ENCODE data around the gene ZNF445. TPM values are rescaled to one million over a fixed set of nuclear protein-coding genes. Genes with fewer than 3 reads are reported as not detected.
"Not testable (repeated sequence)": the region's sequence is repeated elsewhere in the genome, so short reads cannot be mapped to it uniquely, and the experiment has no call there.

ZNF445 gene
- total RNA-seq, 2 experiments from 2014 or later, result 17.9 to 24.0 TPM

DNA sequence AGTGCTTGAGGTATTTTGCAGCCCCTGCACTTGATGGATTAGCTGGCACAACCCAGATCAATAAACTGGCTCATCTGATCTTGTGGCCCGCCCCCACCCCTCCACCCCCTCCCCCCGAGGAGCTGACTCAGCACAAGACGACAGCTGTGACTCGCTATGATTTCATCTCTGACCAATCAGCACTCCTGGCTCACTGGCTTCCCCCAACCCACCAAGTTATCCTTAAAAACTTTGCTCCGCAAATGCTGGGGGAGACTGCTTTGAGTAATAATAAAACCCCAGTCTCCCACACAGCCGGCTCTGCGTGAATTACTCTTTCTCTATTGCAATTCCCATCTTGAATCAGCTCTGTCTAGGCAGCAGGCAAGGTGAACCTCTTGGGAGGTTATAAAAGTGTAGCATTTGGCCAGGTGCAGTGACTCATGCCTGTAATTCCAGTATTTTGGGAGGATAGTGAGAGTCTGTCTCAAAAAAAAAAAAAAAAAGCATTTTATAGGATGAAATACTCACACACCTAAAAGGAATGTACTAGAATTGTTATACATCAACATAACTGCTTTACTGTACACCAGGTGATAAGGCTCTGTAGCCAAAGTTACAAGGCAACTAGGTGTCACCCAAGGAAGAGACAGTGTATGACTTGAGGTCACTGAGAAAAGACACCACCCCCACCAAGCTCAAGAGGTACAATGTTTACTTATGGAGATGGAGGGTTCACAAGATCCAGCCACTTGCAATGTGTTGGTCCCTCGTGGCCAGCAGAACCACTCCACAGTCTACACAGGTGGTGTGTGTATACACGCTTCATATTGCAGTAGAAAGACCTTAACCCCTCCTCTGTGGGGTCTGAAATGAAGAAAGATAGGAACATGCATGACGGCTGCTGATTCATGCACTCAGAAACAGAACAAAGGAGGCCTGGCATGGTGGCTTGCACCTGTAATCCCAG, 8.6 kb downstream of the ZNF445 start:
- no peak for DNase-seq
- no peak overlapping the region for H3K4me3 Mint-ChIP-seq

GRCh38 chr3:44468099-44468537, 9.4 kb downstream of the ZNF445 start:
- H3K27me3 Mint-ChIP-seq; CTCF ChIA-PET; ATAC-seq; DNase-seq; H3K4me1 Mint-ChIP-seq; H3K9me3 Mint-ChIP-seq (ENCODE audit: low read depth); H3K4me3 Mint-ChIP-seq; H3K27ac Mint-ChIP-seq: not testable (repeated sequence)
- H3K36me3 Mint-ChIP-seq, result peaks cover 58% of the 10 kb centered on the region

More for the DNA sequence above, 8.6 kb downstream of the ZNF445 start:
- CTCF ChIA-PET, result no interaction called here
- Mint-ChIP-seq H3K36me3 (peaks cover 51% of the 10 kb centered on the region), H3K27me3 (no peaks in the 10 kb centered on the region), H3K4me1 (peaks cover 11% of the 10 kb centered on the region), H3K27ac (no peak overlapping the region), H3K9me3 (ENCODE audit: low read depth) (no peaks in the 10 kb centered on the region)
- no peak for ATAC-seq

DNA sequence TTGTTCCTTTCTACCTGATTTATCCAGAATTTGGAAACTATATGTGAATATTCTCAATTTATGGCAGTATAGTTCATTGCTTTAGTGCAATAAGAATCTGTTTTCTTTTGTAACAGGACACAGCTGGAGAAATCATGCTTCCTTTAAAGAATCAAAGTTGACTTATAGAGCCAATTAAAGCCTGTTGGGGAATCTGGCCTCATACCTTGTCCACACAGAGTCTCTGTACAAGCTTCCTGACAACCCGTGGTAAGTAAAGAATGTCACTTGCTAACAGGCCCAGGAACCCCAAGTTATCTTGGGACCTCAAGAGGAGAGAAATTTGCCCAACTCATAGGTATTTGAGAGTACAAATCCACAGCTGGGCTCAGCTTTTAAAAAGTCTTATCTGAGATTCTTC, 10.2 kb downstream of the ZNF445 start:
- H3K27me3 Mint-ChIP-seq, result no peaks in the 10 kb centered on the region
- H3K4me3 Mint-ChIP-seq, result no peak overlapping the region
- H3K27ac Mint-ChIP-seq, result no peak overlapping the region
- peaks cover 61% of the 10 kb centered on the region for H3K36me3 Mint-ChIP-seq
- H3K4me1 Mint-ChIP-seq, result peaks cover 6% of the 10 kb centered on the region
- DNase-seq, result no peak
- H3K9me3 Mint-ChIP-seq (ENCODE audit: low read depth), result no peaks in the 10 kb centered on the region
- CTCF ChIA-PET, result interaction anchor here (0.7 kb wide), 1 partner anchor 10 kb away, joined by 3 read pairs; the partner anchor contains the start of gene ZNF445
- no peak for ATAC-seq

DNA sequence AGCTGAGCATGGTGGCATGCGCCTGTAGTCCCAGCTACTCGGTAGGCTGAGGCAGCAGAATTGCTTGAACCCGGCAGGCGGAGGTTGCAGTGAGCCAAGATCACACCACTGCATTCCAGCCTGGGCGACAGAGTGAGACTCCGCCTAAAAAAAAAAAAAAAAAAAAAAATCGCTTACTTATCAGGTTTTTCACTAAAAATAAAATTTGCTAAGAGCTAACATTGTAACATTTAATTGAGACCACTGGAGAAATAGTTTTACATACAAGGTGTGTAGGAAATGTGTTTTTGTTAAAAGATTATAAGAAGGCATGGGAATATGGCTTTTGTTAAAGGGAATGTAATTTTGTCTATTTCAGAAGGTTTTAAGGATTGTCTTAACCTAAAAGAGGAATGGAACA, 12.6 kb downstream of the ZNF445 start:
- DNase-seq, H3K4me3 Mint-ChIP-seq, ATAC-seq, H3K4me1 Mint-ChIP-seq, H3K27me3 Mint-ChIP-seq, H3K27ac Mint-ChIP-seq: not testable (repeated sequence)
- peaks cover 17% of the 10 kb centered on the region for H3K9me3 Mint-ChIP-seq (ENCODE audit: low read depth)
- peaks cover 68% of the 10 kb centered on the region for H3K36me3 Mint-ChIP-seq
- CTCF ChIA-PET, result interaction anchor here (0.7 kb wide), 2 partner anchors 32 to 156 kb away, joined by 3 to 4 read pairs; no protein-coding TSS in a partner anchor

- Mint-ChIP-seq H3K27ac (no peak overlapping the region), H3K4me3 (no peak overlapping the region), H3K9me3 (ENCODE audit: low read depth) (peaks cover 19% of the 10 kb centered on the region), H3K36me3 (peaks cover 68% of the 10 kb centered on the region), H3K4me1 (no peaks in the 10 kb centered on the region), H3K27me3 (no peaks in the 10 kb centered on the region)
- CTCF ChIA-PET, result interaction anchor here (0.7 kb wide), 1 partner anchor 156 kb away, joined by 4 read pairs; no protein-coding TSS in a partner anchor
- ATAC-seq (no peak), DNase-seq (no peak)
Measured at GRCh38 chr3:44464509-44464908, 13.0 kb downstream of the ZNF445 start.

GRCh38 chr3:44460050-44460449, 17.4 kb downstream of the ZNF445 start:
- DNase-seq, H3K27ac Mint-ChIP-seq, ATAC-seq, H3K4me3 Mint-ChIP-seq, H3K27me3 Mint-ChIP-seq, H3K4me1 Mint-ChIP-seq: not testable (repeated sequence)
- peaks cover 79% of the 10 kb centered on the region for H3K36me3 Mint-ChIP-seq
- CTCF ChIA-PET, result interaction anchor here (1.1 kb wide), 1 partner anchor 20 kb away, joined by 3 read pairs; no protein-coding TSS in a partner anchor
- H3K9me3 Mint-ChIP-seq (ENCODE audit: low read depth), result peaks cover 20% of the 10 kb centered on the region

DNA sequence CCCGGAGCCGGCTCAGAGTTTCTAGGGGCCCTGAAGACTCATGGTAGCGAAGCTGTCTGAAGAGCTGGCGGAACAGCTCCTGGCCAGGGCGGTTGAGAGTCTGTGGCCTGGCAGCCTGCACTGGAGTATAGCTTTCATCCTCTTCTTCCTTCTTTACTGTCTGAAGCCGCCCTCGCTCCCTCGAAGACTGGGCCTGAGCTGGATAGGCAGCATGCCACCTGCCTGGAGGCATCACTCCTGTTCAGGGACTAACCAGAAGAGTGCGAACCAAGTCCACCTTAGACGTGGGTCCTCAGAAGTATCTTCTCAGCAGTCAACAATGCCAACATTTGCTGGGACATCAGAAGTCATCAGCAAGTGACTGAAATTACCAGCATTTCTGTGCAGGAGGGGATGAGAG, 22.2 kb downstream of the ZNF445 start:
- Mint-ChIP-seq H3K36me3 (peaks cover 72% of the 10 kb centered on the region), H3K27ac (no peak overlapping the region), H3K4me3 (no peak overlapping the region), H3K4me1 (no peaks in the 10 kb centered on the region), H3K27me3 (no peaks in the 10 kb centered on the region), H3K9me3 (ENCODE audit: low read depth) (peaks cover 7% of the 10 kb centered on the region)
- ATAC-seq (no peak), DNase-seq (no peak)
- CTCF ChIA-PET, result no interaction called here

- no peak for DNase-seq
- CTCF ChIA-PET, result no interaction called here
- H3K9me3 Mint-ChIP-seq (ENCODE audit: low read depth), result peaks cover 2% of the 10 kb centered on the region
- no peak for ATAC-seq
- no peaks in the 10 kb centered on the region for H3K27me3 Mint-ChIP-seq
- no peak overlapping the region for H3K4me3 Mint-ChIP-seq
- no peaks in the 10 kb centered on the region for H3K4me1 Mint-ChIP-seq
- H3K36me3 Mint-ChIP-seq, result peaks cover 72% of the 10 kb centered on the region
- H3K27ac Mint-ChIP-seq, result no peak overlapping the region
Measured at GRCh38 chr3:44454258-44454657, 23.2 kb downstream of the ZNF445 start.

DNA sequence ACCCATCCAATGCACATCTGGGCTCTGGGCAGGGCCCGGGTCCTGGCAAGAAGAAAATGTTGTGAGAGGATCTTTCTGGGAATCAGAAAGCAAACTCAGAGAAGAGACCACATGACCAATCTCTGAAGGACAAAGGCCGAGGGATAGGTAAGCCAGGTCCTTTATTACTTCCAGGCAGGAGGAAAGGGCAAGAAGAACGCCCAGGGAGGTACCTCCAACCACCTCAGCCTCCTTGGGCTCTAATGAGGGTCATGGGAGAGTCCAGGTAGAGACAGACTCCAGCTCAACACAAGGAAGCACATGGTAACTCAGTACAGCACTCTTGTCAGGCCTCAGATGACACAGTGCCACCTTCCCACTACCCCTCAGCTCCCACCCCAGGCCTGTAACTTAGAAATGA, 26.0 kb downstream of the ZNF445 start:
- no peak for DNase-seq
- H3K4me3 Mint-ChIP-seq, result no peak overlapping the region
- CTCF ChIA-PET, result no interaction called here
- H3K36me3 Mint-ChIP-seq, result peaks cover 82% of the 10 kb centered on the region
- no peak for ATAC-seq
- peaks cover 16% of the 10 kb centered on the region for H3K9me3 Mint-ChIP-seq (ENCODE audit: low read depth)
- H3K27me3 Mint-ChIP-seq, result no peaks in the 10 kb centered on the region
- no peaks in the 10 kb centered on the region for H3K4me1 Mint-ChIP-seq
- no peak overlapping the region for H3K27ac Mint-ChIP-seq

GRCh38 chr3:44446929-44447328, 30.5 kb downstream of the ZNF445 start:
- peaks cover 80% of the 10 kb centered on the region for H3K36me3 Mint-ChIP-seq
- no peak overlapping the region for H3K4me3 Mint-ChIP-seq
- ATAC-seq (no peak), DNase-seq (no peak)
- H3K9me3 Mint-ChIP-seq (ENCODE audit: low read depth), result peaks cover 18% of the 10 kb centered on the region
- no peaks in the 10 kb centered on the region for H3K27me3 Mint-ChIP-seq
- H3K27ac Mint-ChIP-seq, result no peak overlapping the region
- peaks cover 10% of the 10 kb centered on the region for H3K4me1 Mint-ChIP-seq
- CTCF ChIA-PET, result no interaction called here

GRCh38 chr3:44445786-44446185, 31.7 kb downstream of the ZNF445 start:
- no peak overlapping the region for H3K4me3 Mint-ChIP-seq
- ATAC-seq (no peak), DNase-seq (no peak)
- peaks cover 18% of the 10 kb centered on the region for H3K9me3 Mint-ChIP-seq (ENCODE audit: low read depth)
- H3K27me3 Mint-ChIP-seq, result no peaks in the 10 kb centered on the region
- peaks cover 78% of the 10 kb centered on the region for H3K36me3 Mint-ChIP-seq
- CTCF ChIA-PET, result no interaction called here
- no peak overlapping the region for H3K27ac Mint-ChIP-seq
- H3K4me1 Mint-ChIP-seq, result peaks cover 20% of the 10 kb centered on the region

DNA sequence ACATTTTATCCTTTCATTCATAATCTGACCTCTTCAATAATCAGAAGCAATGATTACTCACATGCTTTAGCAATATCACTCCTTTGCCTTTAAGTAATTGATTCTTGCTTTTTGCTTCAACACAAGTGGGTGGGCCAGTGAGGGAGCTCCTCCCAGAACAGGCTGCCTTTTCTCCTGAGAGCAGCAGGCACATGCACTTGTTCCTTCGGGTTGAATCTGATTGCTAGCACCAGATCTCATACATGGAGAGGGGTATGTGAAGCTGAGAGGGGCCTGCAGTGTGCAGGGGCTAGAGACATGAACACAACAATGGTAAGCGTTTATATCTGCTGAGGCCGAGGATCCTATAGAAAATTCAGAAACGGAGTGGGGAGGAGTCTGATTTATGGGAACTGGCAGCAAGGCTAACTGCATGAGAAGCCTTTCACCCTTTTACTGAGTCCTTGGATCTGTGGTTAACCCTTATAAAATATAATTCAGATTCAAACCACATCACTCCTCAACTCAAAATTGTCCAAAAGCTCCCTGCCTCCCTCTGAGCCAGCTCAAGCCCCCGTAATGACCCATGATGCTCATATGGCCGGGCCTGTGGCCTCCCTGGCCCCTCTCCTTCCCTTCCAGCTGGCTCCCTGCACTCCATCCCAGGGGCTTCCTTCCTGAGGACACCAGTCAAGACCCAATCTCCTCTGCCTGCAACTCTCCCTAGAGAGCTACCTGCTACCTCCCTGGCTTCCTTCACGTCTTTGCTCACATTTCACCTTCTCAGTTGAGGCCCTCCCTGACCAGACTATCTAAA, 32.4 kb downstream of the ZNF445 start:
- peaks cover 74% of the 10 kb centered on the region for H3K36me3 Mint-ChIP-seq
- no peak overlapping the region for H3K27ac Mint-ChIP-seq
- peaks cover 16% of the 10 kb centered on the region for H3K9me3 Mint-ChIP-seq (ENCODE audit: low read depth)
- no peak for ATAC-seq
- DNase-seq, result no peak
- CTCF ChIA-PET, result no interaction called here
- peaks cover 27% of the 10 kb centered on the region for H3K4me1 Mint-ChIP-seq
- no peak overlapping the region for H3K4me3 Mint-ChIP-seq
- no peaks in the 10 kb centered on the region for H3K27me3 Mint-ChIP-seq

- H3K27ac Mint-ChIP-seq, result no peak overlapping the region
- H3K4me1 Mint-ChIP-seq, result peaks cover 33% of the 10 kb centered on the region
- peaks cover 16% of the 10 kb centered on the region for H3K9me3 Mint-ChIP-seq (ENCODE audit: low read depth)
- DNase-seq (no peak), ATAC-seq (no peak)
- CTCF ChIA-PET, result no interaction called here
- no peak overlapping the region for H3K4me3 Mint-ChIP-seq
- H3K27me3 Mint-ChIP-seq, result no peaks in the 10 kb centered on the region
- H3K36me3 Mint-ChIP-seq, result peaks cover 71% of the 10 kb centered on the region
Measured at GRCh38 chr3:44444437-44444836, 33.0 kb downstream of the ZNF445 start.

All from activated CD8-positive, alpha-beta memory T cell treated with anti-CD3 and anti-CD28 coated beads, Interleukin-2, amount 10 ng/mL, durations not matched to agents 7 days and 5 days (primary cell).